Astrocyte (in vitro differentiated cells and primary cell): ENCODE results near the gene TAF11L14.

Experiments used
- CTCF ChIP-seq: IDR thresholded peaks from 2 replicates; pipeline ENCODE4 v1.5.1; 2011; ENCODE audit warnings: low read depth, mild to moderate bottlenecking, inconsistent platforms, low read length, moderate library complexity; ENCODE audit not compliant: insufficient read depth
- EZH2 ChIP-seq: IDR thresholded peaks from 2 replicates; pipeline ENCODE4 v1.6.1; 2012; ENCODE audit warnings: mild to moderate bottlenecking, low read length, inconsistent platforms; ENCODE audit not compliant: insufficient read depth

DNA sequence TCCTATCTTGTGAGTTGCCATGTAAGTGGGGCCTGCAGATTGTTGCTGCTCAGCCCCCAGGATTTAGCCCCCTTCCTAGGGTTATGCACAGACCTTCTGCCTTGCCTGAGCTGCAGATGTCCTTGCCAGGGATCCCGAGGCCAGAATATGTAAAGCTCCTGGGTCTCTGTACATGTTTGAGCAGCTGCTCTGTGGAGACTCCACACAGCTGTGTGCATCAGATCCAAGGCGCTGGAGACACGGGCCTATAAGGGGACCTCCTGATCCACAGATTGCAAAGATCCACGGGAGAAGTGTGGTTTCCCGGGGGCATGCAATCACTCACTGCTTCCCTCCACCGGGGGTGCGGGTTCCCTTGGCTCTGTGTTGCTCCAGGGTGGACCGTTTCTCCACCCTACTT is 28.9 kb downstream of the TAF11L14 start:
- TF ChIP-seq CTCF (no peak), EZH2 (no peak)
